GM13976 (cell line): ENCODE measurements around the gene SLC6A6.
A peak's percentile ranks its signal among the peaks of the same experiment; 100 is the strongest.

Source experiments
- DNase-seq: peaks from one replicate; pipeline ENCODE4 v3.0.0; 2012; ENCODE audit warnings: low spot score
- CTCF ChIP-seq: IDR thresholded peaks from 2 replicates; pipeline ENCODE4 v1.5.1; 2012; ENCODE audit warnings: borderline replicate concordance, mild to moderate bottlenecking; ENCODE audit not compliant: insufficient read depth; ENCODE audit errors: extremely low read depth, missing control alignments, control extremely low read depth
- in situ Hi-C: fragments of 300-500 bp; cut with MboI; formaldehyde crosslinking; loops from one replicate; pipeline ENCODE4 v1.12.0; 2022; ENCODE audit warnings: low sequenced_read_pairs, mixed read lengths, inconsistent platforms; ENCODE audit not compliant: unreplicated experiment

SLC6A6 gene

GRCh38 chr3:14371573-14372474 is 30.6 kb upstream of the SLC6A6 start:
- peak; percentile 58 for DNase-seq
- in situ Hi-C loops: no loop called here

DNA sequence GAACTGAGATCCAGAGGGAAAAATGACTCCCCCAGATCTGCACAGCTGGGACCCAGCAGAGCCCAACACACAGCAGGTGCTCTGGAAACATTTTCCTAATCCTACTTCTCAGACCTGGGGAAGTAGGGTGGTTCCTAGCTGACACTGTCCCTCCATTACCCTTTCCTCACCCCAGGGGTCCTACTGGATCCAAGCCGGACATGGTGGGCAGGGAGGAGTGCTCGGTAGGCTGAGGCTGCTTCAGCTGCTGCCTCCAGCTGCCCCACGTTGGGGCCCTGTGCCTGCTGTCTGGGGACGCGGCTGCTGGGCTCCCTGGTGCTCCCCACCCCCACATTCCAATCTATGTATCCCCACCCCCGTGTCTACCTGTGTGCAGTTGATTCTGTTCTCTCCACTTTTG is 29.8 kb upstream of the SLC6A6 start:
- DNase-seq: no peak
- no peak for TF ChIP-seq CTCF
- in situ Hi-C loops: no loop called here

More at GRCh38 chr3:14371573-14372474, 30.6 kb upstream of the SLC6A6 start:
- no peak for TF ChIP-seq CTCF

- DNase-seq: no peak
- no peak for TF ChIP-seq CTCF
- in situ Hi-C loops: no loop called here
These were observed 28.5 kb upstream of the SLC6A6 start for GRCh38 chr3:14373753-14374376.

- in situ Hi-C loops: no loop called here
- DNase-seq: no peak
These were observed 27.9 kb upstream of the SLC6A6 start for GRCh38 chr3:14374444-14374883.

DNA sequence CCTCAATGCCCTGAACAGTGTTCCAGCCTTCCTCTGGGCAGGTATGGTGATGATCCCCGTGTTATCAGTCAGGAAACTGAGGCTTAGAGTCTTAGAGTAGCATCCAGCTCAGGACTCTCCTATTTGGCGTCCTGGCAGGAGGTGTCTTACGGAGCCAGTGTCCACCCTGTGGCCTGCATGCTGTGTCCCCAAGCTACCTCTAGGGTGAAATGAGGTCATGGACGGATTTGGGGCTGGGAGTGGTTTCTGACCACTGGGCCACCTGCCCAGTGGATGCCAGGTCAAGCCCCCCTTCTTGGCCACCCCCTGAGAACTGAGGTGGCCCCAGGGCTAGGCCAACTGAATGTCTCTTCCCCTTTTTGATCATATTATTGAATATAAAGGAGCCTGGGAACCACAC is 27.2 kb upstream of the SLC6A6 start:
- TF ChIP-seq CTCF: no peak
- in situ Hi-C loops: no loop called here
- no peak for DNase-seq

More at GRCh38 chr3:14374444-14374883, 27.9 kb upstream of the SLC6A6 start:
- no peak for TF ChIP-seq CTCF

DNA sequence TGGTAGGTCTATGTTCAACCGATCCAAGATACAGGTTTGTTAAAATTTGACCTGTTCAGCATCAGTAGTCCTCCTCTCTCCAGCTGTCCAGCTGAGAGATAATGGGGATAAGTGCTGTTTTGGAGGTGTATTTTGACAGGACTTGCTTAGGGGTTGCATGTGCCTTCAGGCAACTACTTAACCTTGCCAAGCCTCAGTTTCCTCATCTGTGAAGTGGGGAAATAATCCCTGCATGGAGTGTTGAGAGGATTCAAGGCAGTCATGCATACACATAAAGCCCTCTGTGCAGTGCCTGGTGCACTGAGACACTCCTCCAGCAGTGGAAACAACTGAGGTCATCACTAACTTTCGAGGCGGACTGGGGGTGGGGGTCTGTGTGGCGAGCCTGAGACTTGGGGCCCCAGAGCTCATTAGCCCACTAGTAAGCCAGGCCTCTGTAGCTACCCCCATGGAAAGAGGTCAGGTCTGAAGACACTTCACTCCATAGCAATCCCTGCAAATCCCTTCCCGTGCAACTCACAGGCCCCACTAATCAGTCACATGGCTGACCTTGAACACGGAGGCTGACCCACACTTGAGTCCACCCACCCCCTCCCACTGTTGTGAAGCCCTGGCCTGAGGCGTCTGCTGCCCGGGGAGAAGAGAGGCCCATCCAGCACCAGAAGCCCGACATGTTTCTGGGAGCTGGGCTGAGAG is 25.9 kb upstream of the SLC6A6 start:
- no peak for DNase-seq
- in situ Hi-C loops: no loop called here
- TF ChIP-seq CTCF: no peak
